DND-41 (cell line): ENCODE measurements around the gene MEFV.

Experiments used
- CTCF ChIP-seq: IDR thresholded peaks from 2 replicates; pipeline ENCODE4 v1.5.1; 2012; ENCODE audit warnings: borderline replicate concordance, low read length, moderate library complexity, mild to moderate bottlenecking; ENCODE audit not compliant: poor library complexity, severe bottlenecking; ENCODE audit errors: extremely low read depth
- EZH2 ChIP-seq: IDR thresholded peaks from 3 replicates; pipeline ENCODE4 v1.6.1; 2012; ENCODE audit warnings: borderline replicate concordance, low read depth, mild to moderate bottlenecking, moderate library complexity, low read length, inconsistent platforms; ENCODE audit not compliant: severe bottlenecking

GRCh38 chr16:3274947-3275346, 18.5 kb upstream of the MEFV start:
- TF ChIP-seq CTCF (no peak), EZH2 (no peak)
